Activated T-cell treated with anti-CD3 and anti-CD28 coated beads, Interleukin-2, amount 50 U/mL, for 24 hours (primary cell): ENCODE data around the gene ERAL1.
"Not testable (repeated sequence)": the region's sequence is repeated elsewhere in the genome, so short reads cannot be mapped to it uniquely, and the experiment has no call there.

Source experiments
- DNase-seq: peaks from one replicate; pipeline ENCODE4 v3.0.0-alpha.2; 2020
- H3K27ac Mint-ChIP-seq: 2 replicates; pipeline ENCODE4 v1.8.0; 2020; ENCODE audit warnings: mild to moderate bottlenecking, mixed read lengths
- H3K27me3 Mint-ChIP-seq: 2 replicates; pipeline ENCODE4 v1.8.0; 2020; ENCODE audit warnings: mixed read lengths
- H3K36me3 Mint-ChIP-seq: 2 replicates; pipeline ENCODE4 v1.8.0; 2020; ENCODE audit warnings: low read depth, mixed read lengths
- H3K4me1 Mint-ChIP-seq: 2 replicates; pipeline ENCODE4 v1.8.0; 2020; ENCODE audit warnings: low read depth, mixed read lengths
- H3K4me3 Mint-ChIP-seq: 2 replicates; pipeline ENCODE4 v1.8.0; 2020; ENCODE audit warnings: mild to moderate bottlenecking, moderate library complexity, mixed read lengths
- H3K9me3 Mint-ChIP-seq: 2 replicates; pipeline ENCODE4 v1.8.0; 2020; ENCODE audit warnings: mixed read lengths

Gene ERAL1

DNA sequence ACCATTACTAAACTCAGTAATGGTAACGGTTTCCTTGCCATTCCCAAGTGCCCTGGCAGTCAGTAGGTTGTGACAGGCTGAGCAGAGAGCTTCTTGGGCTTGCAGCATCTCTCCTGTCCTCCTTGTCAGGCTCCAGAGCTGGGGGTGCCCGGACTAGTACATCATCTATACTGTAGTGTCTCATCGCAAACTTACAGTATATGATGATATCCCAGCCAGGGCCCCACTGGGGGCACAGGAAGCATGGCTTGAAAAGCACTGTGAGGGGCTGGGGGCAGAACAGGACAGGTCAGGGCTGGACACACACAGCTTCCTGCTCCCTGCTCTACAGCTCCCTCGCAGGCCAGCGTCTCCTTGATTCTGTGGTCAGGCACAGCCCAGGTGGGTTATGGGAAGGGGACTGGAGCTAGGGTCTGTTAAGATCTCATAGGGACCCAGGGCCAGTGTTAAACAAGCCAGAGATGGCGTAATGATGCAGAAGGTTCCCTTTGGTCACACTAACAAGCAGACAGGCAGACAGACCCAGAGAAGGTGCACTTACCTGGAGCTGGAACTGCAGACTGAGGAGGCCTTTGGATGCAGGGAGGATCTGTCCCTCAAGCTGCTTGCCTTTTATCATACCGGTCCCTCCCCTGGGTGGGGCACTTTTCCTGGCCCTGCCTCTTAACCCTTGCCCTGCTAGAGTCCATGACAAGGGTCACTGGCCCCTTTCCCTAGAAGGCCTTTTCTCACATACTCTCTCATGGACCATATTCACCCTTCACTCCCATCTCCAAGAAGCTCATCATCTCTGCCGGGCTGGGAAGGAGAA is 6.8 kb downstream of the ERAL1 start:
- H3K27me3 Mint-ChIP-seq: no peaks in the 10 kb centered on the region
- no peak for DNase-seq
- H3K9me3 Mint-ChIP-seq: no peaks in the 10 kb centered on the region
- peak overlapping the region; percentile 38 for H3K27ac Mint-ChIP-seq
- H3K4me3 Mint-ChIP-seq: no peak overlapping the region
- peaks cover 18% of the 10 kb centered on the region for H3K4me1 Mint-ChIP-seq
- H3K36me3 Mint-ChIP-seq: peaks cover 55% of the 10 kb centered on the region

- Mint-ChIP-seq H3K36me3 (peaks cover 46% of the 10 kb centered on the region), H3K4me3 (no peak overlapping the region), H3K9me3 (no peaks in the 10 kb centered on the region), H3K27me3 (no peaks in the 10 kb centered on the region), H3K4me1 (peaks cover 13% of the 10 kb centered on the region), H3K27ac (no peak overlapping the region)
- DNase-seq: no peak
Measured at GRCh38 chr17:28862561-28862960, 7.7 kb downstream of the ERAL1 start.

DNA sequence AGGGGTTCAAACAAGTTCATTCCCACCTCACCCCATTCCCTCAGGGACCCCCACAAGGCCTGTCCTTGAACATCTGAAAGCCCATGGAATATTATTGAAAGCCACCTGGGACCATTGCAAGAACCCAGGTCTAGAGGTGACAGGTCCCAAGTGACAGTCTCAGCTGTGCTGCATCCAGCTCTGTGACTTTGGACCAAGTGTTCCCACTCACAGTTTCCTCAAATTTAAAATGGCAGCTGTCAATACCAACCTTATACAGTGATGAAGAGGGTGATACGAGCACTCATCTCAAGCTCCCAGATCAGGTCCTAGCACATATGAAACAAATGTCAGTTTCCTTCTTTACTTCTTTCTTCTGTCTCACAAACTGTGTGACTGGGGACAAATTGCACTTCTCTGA is 9.1 kb downstream of the ERAL1 start:
- Mint-ChIP-seq H3K36me3 (peaks cover 32% of the 10 kb centered on the region), H3K27me3 (no peaks in the 10 kb centered on the region), H3K4me3 (no peak overlapping the region), H3K9me3 (no peaks in the 10 kb centered on the region), H3K4me1 (peaks cover 3% of the 10 kb centered on the region), H3K27ac (no peak overlapping the region)
- DNase-seq: no peak

DNA sequence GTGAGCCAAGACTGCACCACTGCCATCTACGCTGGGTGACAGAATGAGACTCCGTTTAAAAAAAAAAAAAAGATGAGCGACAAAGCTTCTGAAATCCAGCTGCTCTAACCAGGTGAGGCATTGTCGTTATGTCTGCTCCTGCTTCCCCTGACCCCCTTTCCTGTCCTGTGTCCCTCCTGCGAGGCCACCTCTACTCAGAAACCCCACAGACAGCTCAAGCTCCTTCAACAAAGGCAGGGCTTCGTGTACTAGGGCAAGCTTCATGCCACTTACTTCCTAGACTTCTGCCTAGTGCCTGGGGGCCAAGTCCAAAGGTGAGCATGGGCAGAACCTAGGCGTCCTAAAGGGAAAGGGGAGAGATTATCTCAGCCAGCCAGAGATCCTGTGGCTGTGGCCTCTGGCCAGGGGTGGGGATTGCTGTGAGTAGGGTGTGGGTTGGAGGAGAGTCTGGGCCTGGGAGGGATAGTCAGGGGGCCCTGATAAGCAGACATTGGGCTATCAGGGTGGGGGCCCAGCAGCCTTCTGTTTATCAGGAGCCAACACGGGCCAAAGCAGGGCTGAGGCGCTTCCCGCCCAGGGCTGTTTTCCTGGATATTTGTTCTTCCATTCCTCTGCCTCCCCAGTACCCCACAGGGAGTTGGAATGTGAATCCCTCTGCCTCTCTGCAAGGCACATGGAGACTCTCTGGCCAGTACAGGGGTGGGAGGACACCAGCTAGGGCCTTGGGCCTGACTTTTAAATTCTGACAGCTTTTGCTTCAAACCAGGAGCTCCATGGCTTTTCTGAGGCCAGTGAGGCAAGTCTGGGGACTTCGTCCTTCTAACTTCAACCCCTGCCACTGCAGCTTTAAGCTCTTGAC is 10.4 kb downstream of the ERAL1 start:
- no peak for DNase-seq
- peaks cover 21% of the 10 kb centered on the region for H3K36me3 Mint-ChIP-seq
- H3K4me3 Mint-ChIP-seq: no peak overlapping the region
- H3K9me3 Mint-ChIP-seq: no peaks in the 10 kb centered on the region
- H3K4me1 Mint-ChIP-seq: peaks cover 3% of the 10 kb centered on the region
- no peak overlapping the region for H3K27ac Mint-ChIP-seq
- H3K27me3 Mint-ChIP-seq: no peaks in the 10 kb centered on the region

DNA sequence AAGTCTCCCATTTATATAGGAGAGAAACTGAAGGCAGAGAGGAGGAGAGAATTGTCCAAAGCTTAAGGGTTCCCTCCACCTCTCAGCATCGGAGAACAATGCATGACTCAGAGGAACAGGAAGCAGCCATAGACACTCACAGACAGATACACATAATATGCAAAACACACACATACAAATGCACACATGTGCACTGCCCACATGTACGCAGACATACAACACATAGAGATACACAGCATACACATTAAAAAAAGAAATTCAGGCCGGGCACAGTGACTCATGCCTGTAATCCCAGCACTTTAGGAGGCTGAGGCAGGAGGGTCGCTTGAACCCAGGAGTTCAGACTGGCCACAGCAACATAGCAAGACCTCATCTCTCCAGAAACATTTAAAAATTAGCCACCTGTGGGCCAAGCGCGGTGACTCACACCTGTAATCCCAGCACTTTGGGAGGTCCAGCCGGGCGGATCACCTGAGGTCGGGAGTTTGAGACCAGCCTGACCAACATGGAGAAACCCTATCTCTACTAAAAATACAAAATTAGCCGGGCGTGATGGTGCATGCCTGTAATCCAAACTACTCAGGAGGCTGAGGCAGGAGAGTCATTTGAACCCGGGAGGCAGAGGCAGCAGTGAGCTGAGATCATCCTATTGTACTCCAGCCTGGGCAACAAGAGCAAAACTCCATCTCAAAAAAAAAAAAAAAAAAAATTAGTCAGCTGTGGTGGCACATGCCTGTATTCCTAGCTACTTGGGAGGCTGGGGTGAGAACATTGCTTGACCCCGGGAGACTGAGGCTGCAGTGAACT is 11.3 kb downstream of the ERAL1 start:
- no peaks in the 10 kb centered on the region for H3K9me3 Mint-ChIP-seq
- no peak overlapping the region for H3K4me3 Mint-ChIP-seq
- H3K36me3 Mint-ChIP-seq: peaks cover 13% of the 10 kb centered on the region
- H3K4me1 Mint-ChIP-seq: peaks cover 6% of the 10 kb centered on the region
- H3K27ac Mint-ChIP-seq: no peak overlapping the region
- no peaks in the 10 kb centered on the region for H3K27me3 Mint-ChIP-seq
- no peak for DNase-seq

DNA sequence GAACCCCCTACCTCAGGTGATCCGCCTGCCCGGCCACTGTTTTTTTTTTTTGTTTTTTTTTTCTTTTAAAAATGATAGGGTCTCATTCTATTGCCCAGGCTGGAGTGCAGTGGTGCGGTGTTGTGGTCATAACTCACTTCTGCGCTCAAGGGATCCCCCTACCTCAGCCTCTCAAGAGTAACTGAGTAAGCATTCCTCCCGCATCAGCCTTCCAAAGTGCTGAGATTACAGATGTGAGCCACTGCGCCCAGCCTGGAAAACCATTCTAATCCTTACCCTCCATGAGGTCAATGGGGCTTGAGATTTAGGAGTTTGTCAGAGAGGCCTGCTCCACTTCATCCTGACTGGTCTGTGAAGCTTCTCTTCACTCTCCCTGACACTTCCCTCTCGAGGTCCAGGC is 12.5 kb downstream of the ERAL1 start:
- H3K27me3 Mint-ChIP-seq: no peaks in the 10 kb centered on the region
- peaks cover 15% of the 10 kb centered on the region for H3K4me1 Mint-ChIP-seq
- DNase-seq: no peak
- H3K4me3 Mint-ChIP-seq: no peak overlapping the region
- H3K9me3 Mint-ChIP-seq: no peaks in the 10 kb centered on the region
- H3K27ac Mint-ChIP-seq: no peak overlapping the region
- H3K36me3 Mint-ChIP-seq: peaks cover 3% of the 10 kb centered on the region

- peaks cover 31% of the 10 kb centered on the region for H3K4me1 Mint-ChIP-seq
- H3K4me3 Mint-ChIP-seq: no peak overlapping the region
- peak overlapping the region; percentile 85 for H3K27ac Mint-ChIP-seq
- H3K9me3 Mint-ChIP-seq: no peaks in the 10 kb centered on the region
- peak; percentile 56 for DNase-seq
- H3K36me3 Mint-ChIP-seq: no peaks in the 10 kb centered on the region
- no peaks in the 10 kb centered on the region for H3K27me3 Mint-ChIP-seq
Measured at GRCh38 chr17:28871056-28871579, 16.3 kb downstream of the ERAL1 start.

DNA sequence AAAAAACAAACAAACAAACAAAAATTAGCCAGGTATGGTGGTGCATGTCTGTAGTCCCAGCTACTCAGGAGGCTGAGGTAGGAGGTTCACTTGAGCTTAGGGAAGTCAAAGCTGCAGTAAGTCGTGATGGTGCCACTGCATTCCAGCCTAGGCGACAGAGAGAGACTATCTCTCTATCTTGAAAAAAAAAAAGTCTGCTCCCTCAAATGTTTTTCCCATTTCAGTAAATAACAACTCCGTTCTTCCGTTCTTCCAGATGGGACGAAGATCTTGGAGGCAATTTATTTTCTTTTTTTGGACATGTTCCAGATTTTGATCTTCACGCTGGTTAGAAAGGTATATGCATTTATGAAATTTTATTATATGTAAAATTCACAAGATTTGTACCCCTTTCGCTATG is 19.0 kb downstream of the ERAL1 start:
- H3K4me3 Mint-ChIP-seq: no peak overlapping the region
- H3K36me3 Mint-ChIP-seq: peaks cover 11% of the 10 kb centered on the region
- H3K27ac Mint-ChIP-seq: no peak overlapping the region
- DNase-seq: no peak
- no peaks in the 10 kb centered on the region for H3K27me3 Mint-ChIP-seq
- H3K9me3 Mint-ChIP-seq: no peaks in the 10 kb centered on the region
- peaks cover 56% of the 10 kb centered on the region for H3K4me1 Mint-ChIP-seq

GRCh38 chr17:28874750-28875149 is 19.9 kb downstream of the ERAL1 start:
- Mint-ChIP-seq H3K9me3 (no peaks in the 10 kb centered on the region), H3K27ac (no peak overlapping the region), H3K36me3 (peaks cover 20% of the 10 kb centered on the region), H3K4me1 (peaks cover 56% of the 10 kb centered on the region), H3K4me3 (no peak overlapping the region), H3K27me3 (no peaks in the 10 kb centered on the region)
- no peak for DNase-seq

- Mint-ChIP-seq H3K36me3 (peaks cover 33% of the 10 kb centered on the region), H3K4me3 (peak overlapping the region; percentile 18), H3K4me1 (peaks cover 54% of the 10 kb centered on the region), H3K27me3 (no peaks in the 10 kb centered on the region), H3K27ac (peak overlapping the region; percentile 90), H3K9me3 (no peaks in the 10 kb centered on the region)
- DNase-seq: peak; percentile 47
Measured at GRCh38 chr17:28875848-28876550, 21.2 kb downstream of the ERAL1 start.

GRCh38 chr17:28877150-28877711 is 22.4 kb downstream of the ERAL1 start:
- H3K27ac Mint-ChIP-seq: not testable (repeated sequence)

GRCh38 chr17:28878158-28878910 is 23.5 kb downstream of the ERAL1 start:
- H3K36me3 Mint-ChIP-seq: peaks cover 56% of the 10 kb centered on the region

More at GRCh38 chr17:28877150-28877711, 22.4 kb downstream of the ERAL1 start:
- not testable (repeated sequence) for DNase-seq, H3K9me3 Mint-ChIP-seq, H3K4me3 Mint-ChIP-seq, H3K27me3 Mint-ChIP-seq
- H3K36me3 Mint-ChIP-seq: peaks cover 45% of the 10 kb centered on the region
- H3K4me1 Mint-ChIP-seq: peaks cover 44% of the 10 kb centered on the region

GRCh38 chr17:28878981-28879380 is 24.2 kb downstream of the ERAL1 start:
- Mint-ChIP-seq H3K27me3 (no peaks in the 10 kb centered on the region), H3K9me3 (no peaks in the 10 kb centered on the region), H3K4me3 (no peak overlapping the region), H3K27ac (no peak overlapping the region), H3K4me1 (peaks cover 40% of the 10 kb centered on the region), H3K36me3 (peaks cover 60% of the 10 kb centered on the region)
- no peak for DNase-seq

More at GRCh38 chr17:28878158-28878910, 23.5 kb downstream of the ERAL1 start:
- DNase-seq: no peak
- no peaks in the 10 kb centered on the region for H3K27me3 Mint-ChIP-seq
- peaks cover 40% of the 10 kb centered on the region for H3K4me1 Mint-ChIP-seq
- H3K9me3 Mint-ChIP-seq: no peaks in the 10 kb centered on the region
- no peak overlapping the region for H3K4me3 Mint-ChIP-seq
- peak overlapping the region; percentile 67 for H3K27ac Mint-ChIP-seq
